ENCODE data around the gene KLHL30.
"Not testable (repeated sequence)": the region's sequence is repeated elsewhere in the genome, so short reads cannot be mapped to it uniquely, and the experiment has no call there.

KLHL30 gene

DNA sequence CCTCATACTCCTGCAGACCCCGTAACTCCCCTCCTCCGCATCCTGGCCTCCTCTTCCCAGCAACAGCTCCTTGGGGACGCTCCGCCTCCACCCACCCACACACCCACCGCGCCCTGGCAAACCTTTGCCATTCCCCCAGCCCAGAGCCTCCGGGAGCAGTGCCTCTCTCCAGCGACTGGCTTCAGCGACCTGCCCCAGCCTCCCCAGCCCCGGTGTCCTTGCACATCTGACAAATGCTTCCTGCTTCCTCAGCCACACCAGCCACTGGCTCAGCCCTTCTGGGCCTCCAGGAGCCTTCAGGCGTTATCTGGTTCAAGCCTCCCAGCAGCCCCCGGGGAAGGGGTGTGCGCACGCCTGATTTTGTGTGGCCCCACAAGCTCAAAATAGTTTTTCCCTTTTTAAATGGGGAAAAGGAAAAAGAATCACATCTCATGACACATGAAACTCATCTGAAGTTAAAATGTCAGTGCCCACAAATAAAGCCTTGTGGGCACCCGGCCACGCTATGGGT, 24.1 kb upstream of the KLHL30 start:
- DNase-seq (ENCODE audit: low read depth, low spot score), result no peak
- Histone ChIP-seq H3K27ac (ENCODE audit: low read length) (no peak overlapping the region), H3K4me1 (ENCODE audit: control insufficient read depth, insufficient read depth, low read length) (no peaks in the 10 kb centered on the region), H3K36me3 (ENCODE audit: control insufficient read depth, insufficient read depth, low read length) (no peaks in the 10 kb centered on the region; the same call in 1 of the 2 replicates), H3K9me3 (ENCODE audit: control insufficient read depth, insufficient read depth, low read length) (no peaks in the 10 kb centered on the region), H3K4me3 (ENCODE audit: low read length) (no peak overlapping the region), H3K27me3 (ENCODE audit: control insufficient read depth, insufficient read depth, low read length) (no peaks in the 10 kb centered on the region)
- WGBS (ENCODE audit: insufficient coverage, insufficient read length), result no CpG with 5 or more reads among the region's 16 CpGs

DNA sequence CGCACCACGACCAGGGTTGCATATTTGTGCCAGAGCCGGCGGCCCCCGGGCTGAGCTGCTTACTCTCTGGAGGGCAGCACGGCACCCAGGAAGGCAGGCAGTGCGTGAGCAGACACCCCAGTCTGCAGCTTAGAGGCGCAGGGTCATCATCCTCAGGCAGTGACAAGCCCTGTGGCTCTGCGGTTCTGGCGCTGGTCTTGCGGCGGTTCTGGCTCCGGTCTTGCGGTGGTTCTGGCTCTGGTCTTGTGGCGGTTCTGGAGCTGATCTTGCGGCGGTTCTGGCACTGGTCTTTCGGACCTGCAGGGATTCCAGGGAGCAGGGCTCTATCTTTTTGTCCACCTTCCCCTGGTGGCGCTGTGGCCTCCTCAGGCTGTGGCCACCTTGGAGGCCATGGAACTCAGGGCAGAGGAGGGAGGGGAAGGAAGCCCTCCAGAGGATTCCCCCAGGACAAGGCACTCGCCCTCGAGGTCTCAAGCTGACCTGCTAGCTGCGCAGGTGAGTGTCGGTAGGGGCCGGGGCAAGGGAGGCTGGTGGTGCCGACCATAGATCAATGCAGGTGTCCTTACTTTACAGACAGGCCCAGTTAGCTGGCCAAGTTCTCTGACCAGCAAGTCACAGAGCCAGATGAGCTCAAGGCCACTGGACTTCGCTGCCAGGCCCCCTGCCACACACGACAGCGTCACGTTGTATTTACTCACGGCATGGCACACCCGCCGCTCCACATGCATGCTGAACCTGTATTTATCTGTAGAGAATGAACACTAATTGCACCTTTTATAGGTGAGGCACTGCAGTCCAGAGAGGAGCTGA, 23.4 kb upstream of the KLHL30 start:
- Histone ChIP-seq H3K27me3 (ENCODE audit: control insufficient read depth, insufficient read depth, low read length) (no peaks in the 10 kb centered on the region), H3K4me1 (ENCODE audit: control insufficient read depth, insufficient read depth, low read length) (no peaks in the 10 kb centered on the region), H3K36me3 (ENCODE audit: control insufficient read depth, insufficient read depth, low read length) (no peaks in the 10 kb centered on the region; the same call in 1 of the 2 replicates), H3K27ac (ENCODE audit: low read length) (no peak overlapping the region), H3K4me3 (ENCODE audit: low read length) (no peak overlapping the region), H3K9me3 (ENCODE audit: control insufficient read depth, insufficient read depth, low read length) (no peaks in the 10 kb centered on the region)
- WGBS (ENCODE audit: insufficient coverage, insufficient read length), result no CpG with 5 or more reads among the region's 32 CpGs
- no peak for DNase-seq (ENCODE audit: low read depth, low spot score)

DNA sequence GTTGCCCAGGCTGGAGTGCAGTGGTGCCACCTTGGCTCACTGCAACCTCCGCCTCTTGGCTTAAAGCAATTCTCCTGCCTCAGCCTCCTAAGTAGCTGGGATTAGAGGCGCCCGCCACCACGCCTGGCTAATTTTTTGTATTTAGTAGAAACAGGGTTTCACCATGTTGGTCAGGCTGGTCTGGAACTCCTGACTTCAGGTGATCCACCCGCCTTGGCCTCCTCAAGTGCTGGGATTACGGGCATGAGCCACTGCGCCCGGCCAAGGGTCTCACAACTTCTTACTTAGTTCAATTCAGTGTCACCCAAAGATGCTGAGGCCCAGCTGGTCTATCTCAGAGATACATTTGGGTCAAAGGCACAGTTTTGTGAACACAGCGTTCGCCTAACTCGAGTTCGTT, 22.8 kb upstream of the KLHL30 start:
- H3K4me1 ChIP-seq (ENCODE audit: control insufficient read depth, insufficient read depth, low read length); DNase-seq (ENCODE audit: low read depth, low spot score); H3K4me3 ChIP-seq (ENCODE audit: low read length); H3K36me3 ChIP-seq (ENCODE audit: control insufficient read depth, insufficient read depth, low read length); H3K9me3 ChIP-seq (ENCODE audit: control insufficient read depth, insufficient read depth, low read length); H3K27me3 ChIP-seq (ENCODE audit: control insufficient read depth, insufficient read depth, low read length); H3K27ac ChIP-seq (ENCODE audit: low read length): not testable (repeated sequence)
- no CpG with 5 or more reads among the region's 12 CpGs for WGBS (ENCODE audit: insufficient coverage, insufficient read length)

- Histone ChIP-seq H3K27me3 (ENCODE audit: control insufficient read depth, insufficient read depth, low read length) (no peaks in the 10 kb centered on the region), H3K4me3 (ENCODE audit: low read length) (no peak overlapping the region), H3K27ac (ENCODE audit: low read length) (no peak overlapping the region), H3K36me3 (ENCODE audit: control insufficient read depth, insufficient read depth, low read length) (no peaks in the 10 kb centered on the region; the same call in 1 of the 2 replicates), H3K9me3 (ENCODE audit: control insufficient read depth, insufficient read depth, low read length) (no peaks in the 10 kb centered on the region), H3K4me1 (ENCODE audit: control insufficient read depth, insufficient read depth, low read length) (0 out of 2 replicates have a peak, but pooled peaks cover 1% of the 10 kb centered on the region)
- DNase-seq (ENCODE audit: low read depth, low spot score), result no peak
- WGBS (ENCODE audit: insufficient coverage, insufficient read length), result no CpG with 5 or more reads among the region's 21 CpGs
These were observed 21.9 kb upstream of the KLHL30 start for GRCh38 chr2:238116298-238117198.

GRCh38 chr2:238117199-238118154, 21.0 kb upstream of the KLHL30 start:
- Histone ChIP-seq H3K27me3 (ENCODE audit: control insufficient read depth, insufficient read depth, low read length) (no peaks in the 10 kb centered on the region), H3K36me3 (ENCODE audit: control insufficient read depth, insufficient read depth, low read length) (no peaks in the 10 kb centered on the region; the same call in 1 of the 2 replicates), H3K9me3 (ENCODE audit: control insufficient read depth, insufficient read depth, low read length) (no peaks in the 10 kb centered on the region), H3K4me1 (ENCODE audit: control insufficient read depth, insufficient read depth, low read length) (0 out of 2 replicates have a peak, but pooled peaks cover 1% of the 10 kb centered on the region), H3K27ac (ENCODE audit: low read length) (no peak overlapping the region), H3K4me3 (ENCODE audit: low read length) (no peak overlapping the region)
- no CpG with 5 or more reads among the region's 11 CpGs for WGBS (ENCODE audit: insufficient coverage, insufficient read length)
- no peak for DNase-seq (ENCODE audit: low read depth, low spot score)

DNA sequence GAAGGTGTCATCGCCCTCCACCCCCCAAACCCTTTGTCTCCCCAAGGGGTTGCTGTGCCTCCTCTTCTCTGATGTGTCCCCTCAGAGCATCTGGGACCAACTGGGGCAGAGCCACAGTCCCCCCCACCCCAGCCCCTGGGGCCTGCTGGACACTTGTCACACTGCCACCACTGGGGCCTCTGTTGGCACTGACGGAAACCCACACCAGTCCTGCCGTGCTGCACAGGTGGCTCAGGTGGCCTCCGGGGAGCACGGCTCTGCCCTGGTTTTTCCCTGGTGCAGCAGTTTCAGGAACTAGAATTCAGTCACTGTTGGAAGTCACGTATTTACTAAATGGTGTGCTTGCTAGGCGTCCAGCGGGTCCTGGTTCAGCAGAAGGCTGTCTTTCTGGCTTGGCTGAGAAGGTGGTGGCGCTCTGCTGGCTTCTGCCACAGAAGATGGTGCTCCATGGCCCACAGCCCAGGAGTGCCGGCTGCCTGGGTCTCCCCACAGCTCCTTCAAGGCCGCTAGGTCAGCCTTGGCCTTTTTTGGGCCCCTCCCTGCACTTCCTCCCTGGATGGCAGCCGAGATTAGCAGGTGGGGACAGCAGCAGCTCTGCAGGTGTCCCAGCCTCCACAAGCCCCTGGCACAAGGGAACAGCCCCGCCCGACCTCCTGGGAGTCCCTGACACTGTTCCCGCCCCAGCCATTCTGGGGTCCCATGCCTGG, 18.6 kb upstream of the KLHL30 start:
- Histone ChIP-seq H3K36me3 (ENCODE audit: control insufficient read depth, insufficient read depth, low read length) (no peaks in the 10 kb centered on the region; the same call in 1 of the 2 replicates), H3K27ac (ENCODE audit: low read length) (no peak overlapping the region), H3K4me1 (ENCODE audit: control insufficient read depth, insufficient read depth, low read length) (0 out of 2 replicates have a peak, but pooled peaks cover 3% of the 10 kb centered on the region), H3K4me3 (ENCODE audit: low read length) (no peak overlapping the region), H3K9me3 (ENCODE audit: control insufficient read depth, insufficient read depth, low read length) (no peaks in the 10 kb centered on the region), H3K27me3 (ENCODE audit: control insufficient read depth, insufficient read depth, low read length) (no peaks in the 10 kb centered on the region)
- DNase-seq (ENCODE audit: low read depth, low spot score), result no peak
- WGBS (ENCODE audit: insufficient coverage, insufficient read length), result no CpG with 5 or more reads among the region's 15 CpGs

DNA sequence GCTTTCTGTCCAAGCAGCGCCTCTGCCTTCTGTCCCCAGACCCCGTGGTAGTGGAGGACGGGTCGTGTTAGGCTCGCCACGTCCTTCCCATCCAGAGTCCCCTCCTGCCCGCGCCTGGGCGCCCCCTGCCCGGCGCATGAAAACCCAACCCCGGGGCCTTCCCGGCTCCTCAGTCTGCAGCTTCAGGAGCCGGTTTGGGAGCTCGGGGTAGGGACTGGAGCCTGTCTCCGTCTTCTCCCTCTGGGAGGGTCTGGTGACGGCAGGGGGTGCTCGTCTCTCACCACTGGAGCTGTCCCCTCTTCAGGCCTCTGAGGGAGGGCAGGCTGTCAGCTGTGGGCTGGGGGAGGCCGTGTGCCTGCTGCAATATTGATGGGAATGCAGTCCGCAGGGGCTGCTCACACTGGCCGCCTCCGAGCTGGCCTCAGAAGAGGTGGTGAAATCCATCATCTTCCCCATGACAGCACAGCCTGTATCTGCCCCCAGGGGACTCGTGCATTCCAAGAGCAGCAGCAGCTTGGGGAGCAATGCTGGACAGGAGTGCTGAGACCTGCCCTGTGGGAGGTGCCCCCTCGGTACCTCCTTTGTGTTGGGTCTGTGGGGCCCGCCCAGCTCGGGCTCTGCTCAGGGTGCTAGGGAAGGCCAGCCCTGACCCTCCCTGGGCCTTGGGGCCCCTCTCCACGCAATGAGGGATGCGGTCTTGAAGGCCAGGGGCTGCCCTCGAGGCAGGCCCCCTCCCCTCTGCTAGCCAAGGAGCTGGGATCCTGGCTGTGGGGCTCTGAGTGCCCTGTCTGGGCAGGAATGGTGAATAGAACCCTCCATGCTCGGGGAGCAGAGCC, 17.8 kb upstream of the KLHL30 start:
- no peak for DNase-seq (ENCODE audit: low read depth, low spot score)
- no peaks in the 10 kb centered on the region for H3K9me3 ChIP-seq (ENCODE audit: control insufficient read depth, insufficient read depth, low read length)
- H3K4me1 ChIP-seq (ENCODE audit: control insufficient read depth, insufficient read depth, low read length), result 0 out of 2 replicates have a peak, but pooled peaks cover 3% of the 10 kb centered on the region
- no peaks in the 10 kb centered on the region for H3K27me3 ChIP-seq (ENCODE audit: control insufficient read depth, insufficient read depth, low read length)
- H3K36me3 ChIP-seq (ENCODE audit: control insufficient read depth, insufficient read depth, low read length), result no peaks in the 10 kb centered on the region; the same call in 1 of the 2 replicates
- WGBS (ENCODE audit: insufficient coverage, insufficient read length), result no CpG with 5 or more reads among the region's 30 CpGs
- no peak overlapping the region for H3K4me3 ChIP-seq (ENCODE audit: low read length)
- H3K27ac ChIP-seq (ENCODE audit: low read length), result no peak overlapping the region

- Histone ChIP-seq H3K27me3 (ENCODE audit: control insufficient read depth, insufficient read depth, low read length) (no peaks in the 10 kb centered on the region), H3K27ac (ENCODE audit: low read length) (no peak overlapping the region), H3K9me3 (ENCODE audit: control insufficient read depth, insufficient read depth, low read length) (no peaks in the 10 kb centered on the region), H3K4me1 (ENCODE audit: control insufficient read depth, insufficient read depth, low read length) (0 out of 2 replicates have a peak, but pooled peaks cover 3% of the 10 kb centered on the region), H3K4me3 (ENCODE audit: low read length) (no peak overlapping the region), H3K36me3 (ENCODE audit: control insufficient read depth, insufficient read depth, low read length) (no peaks in the 10 kb centered on the region; the same call in 1 of the 2 replicates)
- no peak for DNase-seq (ENCODE audit: low read depth, low spot score)
- no CpG with 5 or more reads among the region's 27 CpGs for WGBS (ENCODE audit: insufficient coverage, insufficient read length)
These were observed 16.8 kb upstream of the KLHL30 start for GRCh38 chr2:238121511-238122286.

Measured in iPS DF 6.9 (cell line).